PC-3 (cell line): ENCODE results near the gene HSD17B14.

Source experiments
- EZH2 ChIP-seq: fragments of 300-600 bp; sonication (generic); IDR thresholded peaks from one replicate; pipeline ENCODE4 v1.6.1; 2017; ENCODE audit warnings: antibody characterized with exemption, mild to moderate bottlenecking, low read length; ENCODE audit not compliant: unreplicated experiment
- TF ChIP-seq, protein P1 (sequence below): fragments of 300-600 bp; sonication (generic); conservative IDR thresholded peaks from 2 replicates; pipeline ENCODE4 v1.5.1; 2017; ENCODE audit warnings: antibody characterized with exemption, low read depth, mild to moderate bottlenecking, low read length

DNA sequence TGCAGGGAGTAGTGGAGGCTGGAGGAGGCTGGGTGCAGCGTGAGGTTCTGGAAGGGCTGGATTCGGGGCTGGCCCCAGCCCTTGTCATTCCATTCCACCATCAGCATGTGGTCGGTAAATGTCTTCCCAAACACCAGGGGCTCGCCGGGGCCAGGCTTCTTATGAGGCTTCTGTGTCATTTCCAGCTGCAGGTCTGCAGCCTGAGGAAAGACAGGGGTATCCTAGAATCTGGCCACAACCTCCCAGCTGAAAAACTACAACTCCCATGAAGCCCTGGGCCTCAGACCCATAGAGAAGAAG lies 29.8 kb downstream of the HSD17B14 start:
- no peak for TF ChIP-seq EZH2
- TF ChIP-seq, protein P1, sequence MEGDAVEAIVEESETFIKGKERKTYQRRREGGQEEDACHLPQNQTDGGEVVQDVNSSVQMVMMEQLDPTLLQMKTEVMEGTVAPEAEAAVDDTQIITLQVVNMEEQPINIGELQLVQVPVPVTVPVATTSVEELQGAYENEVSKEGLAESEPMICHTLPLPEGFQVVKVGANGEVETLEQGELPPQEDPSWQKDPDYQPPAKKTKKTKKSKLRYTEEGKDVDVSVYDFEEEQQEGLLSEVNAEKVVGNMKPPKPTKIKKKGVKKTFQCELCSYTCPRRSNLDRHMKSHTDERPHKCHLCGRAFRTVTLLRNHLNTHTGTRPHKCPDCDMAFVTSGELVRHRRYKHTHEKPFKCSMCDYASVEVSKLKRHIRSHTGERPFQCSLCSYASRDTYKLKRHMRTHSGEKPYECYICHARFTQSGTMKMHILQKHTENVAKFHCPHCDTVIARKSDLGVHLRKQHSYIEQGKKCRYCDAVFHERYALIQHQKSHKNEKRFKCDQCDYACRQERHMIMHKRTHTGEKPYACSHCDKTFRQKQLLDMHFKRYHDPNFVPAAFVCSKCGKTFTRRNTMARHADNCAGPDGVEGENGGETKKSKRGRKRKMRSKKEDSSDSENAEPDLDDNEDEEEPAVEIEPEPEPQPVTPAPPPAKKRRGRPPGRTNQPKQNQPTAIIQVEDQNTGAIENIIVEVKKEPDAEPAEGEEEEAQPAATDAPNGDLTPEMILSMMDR, result no peak
